GM18907 (cell line): ENCODE results near the gene KCNJ2.

Experiments
- ATAC-seq: cut with Tn5 transposase; IDR thresholded peaks from one replicate; pipeline ENCODE4 v1.9.1; 2021; ENCODE audit warnings: mild to moderate bottlenecking, moderate library complexity; ENCODE audit not compliant: unreplicated experiment

KCNJ2 gene

DNA sequence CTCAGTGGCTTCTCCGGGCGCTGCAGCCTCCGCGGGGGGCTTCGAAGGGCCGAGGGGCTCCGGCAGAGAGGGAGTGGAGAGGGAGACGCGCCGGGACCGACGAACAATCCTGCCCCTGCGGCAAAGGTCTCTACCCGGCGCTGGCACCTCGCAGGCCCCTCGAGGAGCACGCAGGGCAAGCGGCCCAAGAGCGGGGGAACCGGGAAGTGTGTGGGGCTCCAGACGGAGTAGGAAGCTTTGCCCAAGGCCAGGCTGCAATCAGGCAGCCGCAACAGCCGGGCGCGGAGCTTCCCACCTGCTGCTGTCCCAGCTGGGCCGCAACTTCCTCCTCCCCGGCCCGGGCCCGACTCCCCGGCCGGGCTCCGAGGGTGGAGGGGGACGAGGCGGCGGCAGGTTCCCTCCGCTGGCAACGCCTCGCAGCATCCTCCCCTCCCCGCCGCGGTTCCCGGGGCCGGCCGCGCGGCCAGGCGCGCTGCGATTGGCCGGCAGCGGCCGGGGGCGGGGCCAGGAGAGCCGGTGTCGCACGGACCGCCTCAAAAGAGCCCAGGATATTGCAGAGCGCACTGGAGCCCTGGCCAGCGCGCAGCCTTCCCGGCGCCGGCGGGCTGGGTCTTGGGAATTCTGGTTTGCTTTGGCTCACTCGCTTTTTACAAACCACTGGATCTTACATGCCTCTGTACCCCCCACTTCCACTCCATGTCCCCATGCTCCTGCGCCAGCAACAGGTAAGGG, at the start of gene KCNJ2:
Gene KCNJ2, plus strand, starts transcription at position 556 of the 732 bp plus-strand sequence. CDS start 5,508 bp downstream, outside the sequence.
- peak; percentile 96 for ATAC-seq

DNA sequence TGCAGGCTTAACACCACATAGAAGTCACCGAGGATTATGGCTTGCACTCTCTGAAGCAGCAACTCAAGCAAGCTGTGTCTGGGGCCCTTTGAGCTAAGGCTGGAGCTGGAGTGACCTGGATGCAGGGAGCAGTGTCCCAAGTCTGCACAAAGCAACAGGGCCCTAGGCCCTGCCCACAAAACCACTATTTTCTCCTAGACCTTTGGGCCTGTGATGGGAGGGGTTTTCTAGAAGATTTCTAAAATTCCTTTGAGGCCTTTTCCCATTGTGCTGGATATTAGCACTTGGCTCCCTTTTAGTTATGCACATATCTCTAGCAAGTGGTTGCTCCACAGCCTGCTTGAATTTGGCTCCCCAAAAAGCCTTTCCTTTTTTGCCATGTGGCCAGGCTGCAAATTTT, 49.8 kb upstream of the KCNJ2 start:
- ATAC-seq, result no peak

DNA sequence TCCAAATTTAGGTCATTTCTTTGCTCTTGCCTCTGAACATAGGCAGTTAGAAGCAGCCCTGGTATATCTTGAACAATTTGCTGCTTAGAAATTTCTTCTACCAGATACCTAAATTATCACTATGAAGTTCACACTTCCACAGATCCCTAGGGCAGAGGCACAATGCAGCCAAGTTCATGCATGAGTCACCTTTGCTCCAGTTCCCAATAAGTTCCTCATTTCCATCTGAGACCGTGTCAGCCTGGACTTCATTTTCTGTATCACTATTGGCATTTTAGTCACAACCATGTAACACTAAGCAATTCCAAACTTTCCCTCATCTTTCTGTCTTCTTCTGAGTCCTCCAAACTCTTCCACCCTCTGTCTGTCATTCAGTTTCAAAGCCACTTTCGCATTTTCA, 49.3 kb upstream of the KCNJ2 start:
- ATAC-seq, result no peak

DNA sequence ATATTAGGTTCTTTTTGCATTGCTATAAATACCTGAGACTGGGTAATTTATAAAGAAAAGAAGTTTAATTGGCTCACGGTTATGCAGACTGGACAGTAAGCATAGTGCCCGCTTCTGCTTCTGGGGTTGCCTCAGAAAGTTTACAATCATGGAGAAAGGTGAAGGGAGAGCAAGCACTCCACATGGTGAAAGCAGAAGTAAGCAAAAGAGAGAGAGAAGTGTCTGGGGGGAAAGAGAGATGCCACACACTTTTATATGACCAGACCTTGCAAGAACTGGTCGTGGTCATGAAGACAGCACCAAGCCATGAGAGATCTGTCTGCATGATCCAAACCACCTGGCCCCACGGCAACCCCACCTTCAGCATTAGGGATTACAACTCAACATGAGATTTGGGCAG, 48.9 kb upstream of the KCNJ2 start:
- no peak for ATAC-seq

DNA sequence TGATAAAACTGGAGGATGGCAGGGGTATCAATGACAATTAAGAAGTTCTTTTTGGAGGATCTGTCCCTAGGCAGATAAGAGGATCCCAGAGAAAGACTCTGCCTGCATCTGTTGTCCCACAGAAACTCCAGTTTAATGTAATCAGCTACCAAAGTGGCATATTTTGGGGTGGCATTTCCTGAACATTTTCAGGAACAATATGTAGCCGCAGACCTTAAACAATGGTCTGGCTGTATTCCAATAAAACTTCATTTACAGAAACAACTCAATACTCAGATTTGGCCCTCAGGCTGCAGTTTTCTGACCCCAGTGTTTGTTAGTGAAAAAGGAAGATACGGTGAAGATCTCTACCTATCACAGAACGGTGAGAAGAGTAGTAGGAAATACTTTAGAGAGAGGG, 48.2 kb upstream of the KCNJ2 start:
- no peak for ATAC-seq

DNA sequence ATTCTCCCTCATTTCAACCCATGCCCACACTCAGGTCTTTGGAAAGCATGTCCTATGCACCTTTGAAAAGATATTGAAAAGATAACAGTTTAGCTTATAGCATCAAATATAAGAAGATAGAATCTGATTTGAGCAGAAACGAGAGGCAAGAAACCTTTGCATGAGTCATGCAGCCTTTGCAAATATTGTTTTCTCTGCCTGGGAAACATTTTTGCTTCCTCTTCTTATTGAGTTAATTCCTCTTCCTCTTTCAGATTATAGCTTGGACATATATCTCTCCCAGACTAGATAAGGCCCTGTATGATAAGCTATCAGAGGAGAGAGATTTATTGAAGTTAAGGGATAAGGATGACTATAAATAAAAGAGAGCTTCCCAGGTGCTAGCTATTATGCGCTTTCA, 46.1 kb upstream of the KCNJ2 start:
- no peak for ATAC-seq

DNA sequence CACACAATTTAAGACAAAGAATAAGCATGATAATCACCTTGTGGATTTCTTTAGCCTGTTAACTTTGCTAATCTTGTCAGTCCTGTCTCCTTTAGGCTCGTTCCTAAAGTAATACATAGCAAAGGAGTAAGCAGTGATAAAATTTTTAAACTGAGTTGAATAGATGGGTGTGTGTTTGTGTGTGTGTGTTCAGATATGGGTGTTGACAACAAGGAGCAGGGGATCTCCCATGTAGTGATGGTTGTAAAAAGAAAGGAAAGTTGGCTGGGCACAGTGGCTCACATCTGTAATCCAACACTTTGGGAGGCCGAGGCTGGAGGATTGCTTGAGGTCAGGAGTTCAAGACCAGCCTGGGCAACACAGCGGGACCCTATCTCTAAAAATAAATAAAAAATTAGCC, 44.6 kb upstream of the KCNJ2 start:
- no peak for ATAC-seq

DNA sequence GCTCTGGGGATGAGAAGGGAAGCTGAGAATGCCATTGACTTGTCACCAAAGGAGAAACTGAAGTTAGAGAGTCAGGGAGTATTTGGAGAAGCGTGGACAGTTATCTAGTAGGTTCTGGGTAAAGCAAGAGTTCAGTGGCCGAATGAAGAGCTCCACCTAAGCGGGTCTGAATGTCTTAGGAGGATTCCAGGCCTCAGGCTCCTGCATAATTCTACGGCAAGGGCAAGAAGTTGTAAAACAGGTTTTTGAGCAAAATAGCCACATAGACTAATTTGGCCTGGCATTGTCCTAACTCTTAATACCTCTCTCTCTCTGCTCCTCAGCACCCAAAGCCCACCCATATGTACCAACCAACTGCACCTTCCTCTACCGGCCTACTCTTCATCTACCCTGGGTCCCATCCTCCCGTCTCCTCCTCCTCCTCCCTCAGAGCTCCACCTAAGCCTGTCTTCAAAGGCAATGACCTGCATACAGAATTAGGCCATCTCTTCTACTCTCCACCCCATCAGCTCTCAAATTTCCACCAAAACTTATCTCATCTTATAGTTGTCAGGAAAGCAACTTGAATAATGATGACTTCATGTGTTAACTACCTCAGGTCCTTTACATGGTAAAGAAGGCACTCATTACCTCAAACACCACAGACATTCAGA, 42.0 kb upstream of the KCNJ2 start:
- no peak for ATAC-seq

DNA sequence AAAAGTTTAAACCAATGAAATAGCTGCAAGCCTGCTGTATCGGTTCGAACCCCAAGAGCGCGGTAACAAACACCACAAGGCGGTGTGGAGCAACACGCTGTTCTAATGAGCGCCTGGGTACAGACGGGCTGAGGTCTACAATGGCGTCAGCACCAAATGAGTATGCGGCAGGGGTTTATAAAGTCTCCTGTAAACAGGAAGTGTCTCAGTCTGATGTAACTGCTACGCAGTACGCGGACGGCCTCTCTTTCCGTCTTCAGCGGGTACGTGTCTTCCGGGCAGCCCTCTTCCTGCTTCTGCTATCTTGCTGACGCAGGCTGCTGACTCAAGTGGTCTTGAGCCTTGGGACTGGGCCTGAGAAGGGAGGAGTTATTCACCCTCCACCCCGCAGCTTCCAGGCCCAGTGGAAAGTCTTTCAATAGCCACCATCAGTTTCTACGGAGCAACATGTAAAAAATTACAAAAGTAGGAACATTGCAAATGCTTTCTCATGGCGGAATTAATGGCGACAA, 40.5 kb upstream of the KCNJ2 start:
- no peak for ATAC-seq

DNA sequence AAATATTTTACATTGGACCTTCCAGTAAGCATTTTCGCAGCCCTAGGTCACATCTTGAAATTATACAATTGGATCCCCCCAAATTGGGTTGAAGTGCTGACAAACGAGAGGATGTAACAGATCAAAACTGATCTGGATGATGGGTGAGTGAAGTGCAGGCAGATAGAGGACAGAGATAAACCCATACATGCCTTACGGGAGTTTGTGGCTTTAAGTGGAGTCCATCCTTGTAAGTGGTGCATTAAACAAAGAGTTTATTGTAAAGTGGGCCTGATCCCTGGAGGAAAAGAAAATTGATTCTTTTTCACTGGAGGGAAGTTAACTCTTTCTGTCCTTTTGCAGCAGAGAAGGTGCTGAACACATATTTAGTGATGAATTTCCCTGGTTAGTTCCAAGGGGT, 39.0 kb upstream of the KCNJ2 start:
- no peak for ATAC-seq

DNA sequence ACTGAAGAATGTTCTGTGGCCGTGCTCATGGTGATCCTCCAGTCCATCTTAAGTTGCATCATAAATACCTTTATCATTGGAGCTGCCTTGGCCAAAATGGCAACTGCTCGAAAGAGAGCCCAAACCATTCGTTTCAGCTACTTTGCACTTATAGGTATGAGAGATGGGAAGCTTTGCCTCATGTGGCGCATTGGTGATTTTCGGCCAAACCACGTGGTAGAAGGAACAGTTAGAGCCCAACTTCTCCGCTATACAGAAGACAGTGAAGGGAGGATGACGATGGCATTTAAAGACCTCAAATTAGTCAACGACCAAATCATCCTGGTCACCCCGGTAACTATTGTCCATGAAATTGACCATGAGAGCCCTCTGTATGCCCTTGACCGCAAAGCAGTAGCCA, 36.8 kb upstream of the KCNJ2 start:
- no peak for ATAC-seq

DNA sequence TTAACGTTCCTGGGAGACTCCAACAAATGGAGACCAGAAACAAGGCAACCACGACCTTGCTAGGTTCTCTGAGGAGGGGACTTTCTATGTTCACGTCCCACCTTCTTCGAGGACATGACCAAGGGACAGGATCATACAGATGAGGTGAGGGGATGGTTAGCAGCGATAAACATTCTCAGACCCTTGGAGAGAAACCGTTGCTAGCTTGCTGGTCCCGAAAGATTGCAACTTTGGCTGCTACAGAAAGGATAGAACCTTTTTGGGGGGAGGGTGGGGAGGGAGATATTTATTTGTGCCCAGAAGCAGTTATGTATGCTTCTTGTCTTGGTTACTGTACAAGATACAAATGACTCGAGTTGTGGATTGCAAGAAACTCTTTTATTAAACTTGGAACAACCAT, 35.3 kb upstream of the KCNJ2 start:
- no peak for ATAC-seq

DNA sequence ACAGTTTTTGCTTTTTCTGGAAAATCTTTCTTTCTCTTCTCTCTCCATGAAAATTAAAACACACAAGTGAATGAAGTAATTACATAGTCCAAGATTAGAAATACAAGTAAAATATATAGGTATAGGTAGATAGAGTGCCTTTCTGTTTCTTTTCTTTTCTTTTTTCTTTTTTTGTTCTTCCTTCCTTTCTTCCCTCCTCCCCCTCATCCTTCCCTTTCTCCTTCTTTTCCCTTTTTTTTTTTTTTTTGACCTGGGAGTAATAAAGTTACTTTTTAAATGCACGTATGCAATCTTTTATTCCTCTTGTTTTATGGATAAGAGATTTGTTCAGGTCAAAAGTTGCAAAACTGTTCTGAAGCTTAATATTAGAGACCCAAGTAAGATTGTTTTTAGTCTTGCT, 34.6 kb upstream of the KCNJ2 start:
- ATAC-seq, result no peak

DNA sequence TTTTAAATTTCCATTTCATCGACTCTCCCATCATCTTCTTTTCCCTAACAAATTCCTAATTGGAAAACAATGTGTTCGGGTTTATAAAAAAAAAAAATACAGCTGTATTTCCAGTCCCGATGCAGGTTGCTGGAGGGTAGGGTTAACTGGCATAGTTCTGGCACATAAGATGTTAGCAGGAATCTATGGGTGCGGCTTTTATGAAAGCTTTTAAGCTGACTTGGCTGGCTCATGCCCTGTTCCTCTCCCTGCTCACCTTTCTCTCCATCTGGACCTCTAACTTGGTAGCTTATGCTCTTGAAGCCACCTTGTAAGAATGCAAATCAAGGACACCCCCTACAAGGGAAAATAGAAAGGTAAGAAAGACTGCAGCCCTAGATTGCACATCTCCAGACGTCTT, 33.2 kb upstream of the KCNJ2 start:
- no peak for ATAC-seq

DNA sequence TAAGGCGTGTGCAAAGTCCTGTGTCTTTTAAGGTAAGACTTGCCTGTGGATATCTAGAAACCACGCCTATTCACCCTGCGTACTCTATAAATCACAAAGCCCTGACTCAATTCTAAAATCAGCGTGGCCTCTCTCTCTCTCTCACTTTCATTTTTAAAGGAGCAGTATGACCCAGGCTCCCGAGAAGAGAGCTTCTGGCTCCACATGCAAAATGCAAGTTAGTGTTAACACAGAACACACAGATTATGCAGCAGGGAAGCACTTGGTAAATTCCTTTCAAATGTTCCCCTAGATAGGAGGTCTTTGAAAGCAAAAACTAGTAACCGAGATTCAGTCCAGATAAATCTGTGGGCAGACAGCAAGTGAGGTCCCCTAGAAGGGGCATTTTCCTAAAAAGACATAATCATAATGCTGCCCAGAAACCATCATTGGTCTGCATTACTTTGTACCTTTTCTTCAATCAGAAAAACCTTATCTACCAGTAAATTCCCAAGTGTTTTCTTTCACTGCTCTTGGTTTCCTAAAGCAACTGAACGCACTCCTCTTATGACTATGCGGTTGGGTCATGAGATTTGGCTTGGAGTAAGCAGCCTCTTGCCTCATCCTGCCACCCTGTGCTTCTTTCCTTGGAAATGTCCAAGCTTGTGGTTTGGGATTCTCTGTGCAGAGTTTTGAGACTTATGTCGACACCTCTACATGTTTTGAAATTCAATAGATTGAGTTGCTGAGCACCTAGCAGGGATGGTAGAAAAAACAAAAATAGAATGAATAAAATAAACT, 31.7 kb upstream of the KCNJ2 start:
- ATAC-seq, result peak; percentile 99

DNA sequence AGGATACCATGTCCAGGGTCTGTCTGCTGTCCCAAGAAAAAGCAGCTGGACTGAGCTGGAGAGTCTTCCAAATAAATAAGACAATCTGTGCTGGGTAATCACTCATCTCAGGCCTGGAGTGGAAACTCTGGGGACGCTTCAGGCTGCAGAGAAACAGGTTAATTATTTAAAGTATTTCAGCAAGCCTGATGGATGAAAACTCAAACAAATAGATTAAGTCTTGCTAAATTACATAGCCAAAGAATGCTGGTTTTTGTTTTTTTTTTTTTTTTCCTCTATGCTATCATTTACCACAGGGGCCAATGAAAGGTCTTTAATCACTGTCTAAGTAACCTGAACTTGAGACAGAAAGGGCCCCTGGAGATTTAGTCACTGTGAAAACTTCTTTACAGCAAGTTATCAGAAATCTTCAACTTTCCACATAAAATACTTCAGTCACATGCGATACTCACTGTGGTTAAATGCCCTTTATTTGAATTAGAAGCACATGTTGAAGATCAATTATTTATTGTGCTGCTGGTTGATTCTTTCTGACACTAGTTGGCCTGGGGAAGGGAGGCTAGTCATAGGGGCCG, 31.0 kb upstream of the KCNJ2 start:
- ATAC-seq, result no peak

DNA sequence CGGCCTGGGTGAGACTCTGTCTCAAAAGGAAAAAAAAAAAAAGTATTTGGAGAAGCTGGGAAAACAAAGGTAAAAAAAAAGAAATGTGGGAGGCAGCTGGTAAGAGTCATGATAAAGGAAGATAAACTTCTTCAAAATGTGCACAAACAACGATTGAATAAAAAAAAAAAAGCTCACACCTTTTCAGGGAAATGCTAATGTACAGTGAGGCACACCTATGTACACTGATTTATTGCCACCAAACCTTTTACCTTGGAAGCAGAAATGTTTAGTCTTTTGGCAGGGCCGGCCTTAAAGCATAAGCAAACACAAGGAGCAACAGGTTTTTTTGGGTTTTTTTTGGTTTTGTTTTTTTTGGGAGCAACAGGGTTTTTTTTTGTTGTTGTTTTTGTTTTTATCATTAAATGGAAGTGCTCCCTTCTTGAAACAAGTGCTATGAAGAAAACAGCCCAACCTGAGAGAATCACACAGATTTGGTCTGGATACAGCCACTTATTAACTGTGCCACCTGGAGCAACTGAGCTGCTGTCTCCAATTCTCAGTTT, 29.8 kb upstream of the KCNJ2 start:
- no peak for ATAC-seq

DNA sequence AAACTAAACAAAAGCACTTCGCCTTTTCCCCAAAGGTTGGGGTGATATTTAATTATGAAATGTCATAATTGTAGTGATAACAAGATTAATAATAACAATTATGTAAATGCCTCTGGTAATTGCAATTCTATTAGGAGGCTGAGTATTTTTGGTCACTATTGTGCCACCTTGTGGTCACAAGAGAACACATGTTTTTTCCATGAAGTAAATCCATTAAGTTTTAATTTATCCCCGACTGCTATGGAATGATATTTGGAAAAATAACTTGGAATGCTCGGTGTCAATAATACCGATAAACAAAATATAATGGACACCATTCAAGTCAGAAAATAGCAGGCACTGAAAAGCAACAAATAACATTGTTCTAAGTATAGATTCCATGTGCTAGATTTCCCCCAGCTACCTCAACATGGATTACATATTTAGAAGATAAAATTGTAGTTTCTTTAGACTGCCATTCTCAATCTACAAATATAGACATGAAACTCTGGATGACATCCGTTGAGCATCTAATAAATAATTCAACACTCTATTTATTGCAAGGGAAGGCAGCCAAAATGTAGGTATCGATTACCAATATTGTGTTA, 25.0 kb upstream of the KCNJ2 start:
- ATAC-seq, result no peak

DNA sequence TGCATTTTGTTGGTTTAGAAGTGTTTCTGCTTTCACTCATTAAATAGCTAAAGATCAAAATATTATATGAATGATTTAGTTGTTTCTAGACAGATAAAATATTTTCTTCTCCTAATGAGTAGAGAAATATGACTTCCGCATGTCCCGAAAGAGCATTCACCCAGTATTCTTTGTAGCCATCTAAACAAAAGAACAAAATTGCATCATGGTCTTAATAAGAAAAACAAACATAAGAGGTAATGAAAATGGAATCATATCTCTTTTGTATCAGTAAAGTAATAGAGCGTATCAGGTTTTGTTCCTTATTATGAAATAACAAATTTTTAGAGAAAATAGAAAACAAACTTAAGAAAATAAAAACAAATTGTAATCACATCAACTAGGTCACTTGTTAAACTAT, 16.1 kb upstream of the KCNJ2 start:
- no peak for ATAC-seq

DNA sequence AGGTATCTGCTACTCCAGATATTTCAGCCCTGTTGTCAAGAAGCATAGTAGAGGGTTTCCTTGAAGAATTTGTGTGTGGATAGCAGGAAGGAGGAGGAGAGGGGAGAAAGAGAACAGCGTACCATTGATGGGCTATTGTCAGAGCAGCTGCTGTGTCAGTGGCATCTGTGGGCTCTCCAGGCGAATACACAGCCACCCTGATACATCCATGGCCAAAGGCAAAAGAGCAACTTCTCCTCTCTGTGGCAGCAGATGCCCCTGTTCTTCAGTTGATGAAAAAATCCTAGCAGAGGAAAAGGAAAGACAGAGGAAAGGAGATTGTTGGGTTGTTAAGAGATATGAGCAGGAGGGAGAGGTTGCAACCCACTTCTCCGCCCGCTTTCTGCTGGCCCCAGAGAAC, 12.2 kb upstream of the KCNJ2 start:
- ATAC-seq, result no peak

DNA sequence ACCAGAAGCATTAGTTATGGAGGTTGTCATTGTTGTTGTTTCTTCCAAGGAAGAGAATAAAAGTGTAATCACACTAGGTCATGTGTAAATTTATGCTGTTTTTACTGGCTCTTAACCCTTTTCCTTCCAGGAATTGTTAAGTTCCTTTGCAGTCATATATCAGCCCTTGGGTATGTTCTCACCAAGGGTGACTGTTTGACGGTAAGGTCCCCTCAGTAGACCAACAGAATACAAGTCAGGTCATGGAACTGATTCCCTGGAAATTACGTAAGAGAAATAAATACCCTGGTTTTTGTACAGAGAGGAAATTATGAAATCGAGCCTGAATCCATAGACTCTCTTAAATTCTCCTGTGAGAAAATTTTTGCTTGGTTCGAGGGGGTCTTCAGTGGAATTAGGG, 11.2 kb upstream of the KCNJ2 start:
- no peak for ATAC-seq
